B cell (primary cell): ENCODE measurements around the gene XRCC1.

ENCODE experiments used
- CTCF ChIP-seq: fragments of 200-600 bp; IDR thresholded peaks from one replicate; pipeline ENCODE4 v1.8.0; 2022; ENCODE audit warnings: antibody characterized with exemption, mild to moderate bottlenecking
- EZH2 ChIP-seq: IDR thresholded peaks from 2 replicates; pipeline ENCODE4 v1.6.1; 2012; ENCODE audit warnings: borderline replicate concordance, low read depth, mild to moderate bottlenecking, moderate library complexity, low read length; ENCODE audit not compliant: insufficient read depth, poor library complexity, severe bottlenecking

GRCh38 chr19:43597876-43598275, 22.5 kb upstream of the XRCC1 start:
- no peak for TF ChIP-seq CTCF
- no peak for TF ChIP-seq EZH2
